ENCODE measurements around the gene TNFRSF1A.

The TNFRSF1A gene

DNA sequence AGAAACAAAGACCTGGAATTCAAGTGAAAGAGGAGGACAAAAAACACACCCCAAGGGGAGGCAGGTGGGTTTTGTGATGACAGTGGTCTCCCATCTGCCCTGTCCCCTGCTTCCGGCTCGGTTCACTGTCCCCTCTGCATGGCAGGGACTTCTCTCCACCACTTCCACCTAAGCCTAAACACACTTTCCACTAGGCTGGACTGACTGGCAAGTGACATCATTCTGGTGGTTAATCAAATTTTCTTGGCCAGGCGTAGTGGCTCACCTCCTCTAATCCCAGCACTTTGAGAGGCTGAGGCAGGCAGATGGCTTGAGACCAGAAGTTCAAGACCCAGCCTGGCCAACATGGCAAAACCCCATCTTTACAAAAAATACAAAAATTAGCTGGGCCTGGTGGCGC, 19.5 kb downstream of the TNFRSF1A start:
- DNase-seq = no peak

DNA sequence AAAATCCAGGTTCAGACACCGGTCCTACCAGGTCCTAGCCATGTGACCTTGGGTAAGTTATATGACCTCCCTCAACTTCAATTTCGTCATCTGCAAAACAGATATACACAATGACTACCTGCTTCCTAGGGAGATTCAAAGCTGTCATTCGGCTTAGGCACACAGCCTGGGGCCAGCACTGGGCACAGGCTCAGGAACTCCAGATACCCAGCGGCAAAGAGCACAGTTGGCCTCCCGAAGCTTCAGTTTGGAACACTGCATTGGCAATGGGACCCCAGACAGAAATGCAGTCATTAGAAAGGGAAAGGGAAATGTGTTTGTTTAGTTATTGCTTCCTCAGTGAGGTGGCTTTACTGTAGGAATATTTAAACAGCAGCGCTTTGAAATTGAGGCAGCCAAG, 20.0 kb downstream of the TNFRSF1A start:
- DNase-seq = no peak

DNA sequence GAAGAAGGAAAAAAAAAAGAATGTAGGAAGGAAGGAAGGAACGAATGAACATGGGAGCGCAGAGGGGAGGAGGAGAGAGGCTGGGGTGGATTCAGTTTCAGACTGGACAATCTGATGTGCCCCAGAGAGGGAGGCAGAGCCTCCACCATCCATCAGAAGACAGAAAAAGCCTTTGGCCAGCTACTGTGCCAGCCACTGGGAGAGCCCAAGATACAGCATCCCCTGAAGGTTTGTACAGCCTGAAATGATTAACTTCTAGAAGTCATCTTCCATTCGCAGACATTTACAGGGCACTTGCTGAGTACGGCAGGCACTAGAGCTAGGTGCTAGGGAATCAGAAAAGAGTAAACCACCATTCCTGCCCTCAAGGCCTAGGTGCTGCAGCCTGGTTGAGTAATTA, 22.4 kb downstream of the TNFRSF1A start:
- DNase-seq = no peak

DNA sequence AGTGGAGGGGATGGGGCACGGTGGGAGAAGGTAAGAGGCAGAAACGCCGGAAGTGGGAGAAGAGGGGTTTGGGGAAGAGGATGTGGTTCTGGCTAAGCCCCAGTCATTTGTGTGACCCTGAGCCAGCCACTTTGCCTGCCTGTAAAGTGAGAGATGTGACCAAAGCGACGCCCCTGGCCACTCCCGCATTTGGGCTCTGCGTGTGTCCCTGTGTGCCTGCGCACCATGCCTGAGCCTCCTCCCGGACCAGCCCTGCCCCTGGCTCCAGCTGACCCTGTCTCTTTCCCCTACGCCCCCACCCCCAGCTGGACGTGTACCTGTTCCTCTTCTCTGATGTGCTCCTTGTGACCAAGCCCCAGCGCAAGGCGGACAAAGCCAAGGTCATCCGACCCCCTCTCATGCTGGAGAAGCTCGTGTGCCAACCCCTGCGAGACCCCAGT, 23.4 kb downstream of the TNFRSF1A start:
- no peak for DNase-seq

DNA sequence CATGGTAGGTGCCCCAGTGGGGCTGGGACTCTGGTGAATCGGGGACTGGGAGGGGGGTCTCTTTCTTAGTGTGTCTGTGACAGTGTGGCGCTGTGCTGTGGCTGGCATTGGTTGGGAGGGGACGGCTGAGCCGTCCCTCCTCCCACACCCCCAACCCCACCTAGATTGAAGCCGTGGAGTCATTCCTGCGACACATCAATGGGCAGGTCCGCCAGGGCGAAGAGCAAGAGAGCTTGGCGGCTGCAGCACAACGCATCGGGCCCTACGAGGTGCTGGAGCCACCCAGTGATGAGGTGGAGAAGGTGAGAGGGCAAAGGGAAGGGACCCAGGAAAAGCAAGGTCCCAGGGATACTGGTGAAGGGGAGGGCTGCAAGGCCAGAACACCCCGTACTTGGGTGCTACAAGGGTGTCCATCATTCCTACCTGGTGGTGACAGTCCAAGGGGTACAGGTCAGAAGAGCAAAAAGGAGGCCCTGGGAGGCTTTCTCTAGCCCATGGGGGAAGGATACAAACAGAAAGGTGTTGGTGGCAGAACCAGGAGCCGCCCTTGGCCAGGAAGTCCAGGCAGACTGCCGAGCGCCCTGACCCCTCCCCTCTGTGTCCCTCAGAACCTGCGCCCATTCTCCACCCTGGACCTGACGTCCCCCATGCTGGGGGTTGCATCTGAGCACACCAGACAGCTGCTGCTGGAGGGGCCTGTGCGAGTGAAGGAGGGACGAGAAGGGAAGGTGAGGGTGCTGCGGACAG, 24.0 kb downstream of the TNFRSF1A start:
- DNase-seq = no peak

DNA sequence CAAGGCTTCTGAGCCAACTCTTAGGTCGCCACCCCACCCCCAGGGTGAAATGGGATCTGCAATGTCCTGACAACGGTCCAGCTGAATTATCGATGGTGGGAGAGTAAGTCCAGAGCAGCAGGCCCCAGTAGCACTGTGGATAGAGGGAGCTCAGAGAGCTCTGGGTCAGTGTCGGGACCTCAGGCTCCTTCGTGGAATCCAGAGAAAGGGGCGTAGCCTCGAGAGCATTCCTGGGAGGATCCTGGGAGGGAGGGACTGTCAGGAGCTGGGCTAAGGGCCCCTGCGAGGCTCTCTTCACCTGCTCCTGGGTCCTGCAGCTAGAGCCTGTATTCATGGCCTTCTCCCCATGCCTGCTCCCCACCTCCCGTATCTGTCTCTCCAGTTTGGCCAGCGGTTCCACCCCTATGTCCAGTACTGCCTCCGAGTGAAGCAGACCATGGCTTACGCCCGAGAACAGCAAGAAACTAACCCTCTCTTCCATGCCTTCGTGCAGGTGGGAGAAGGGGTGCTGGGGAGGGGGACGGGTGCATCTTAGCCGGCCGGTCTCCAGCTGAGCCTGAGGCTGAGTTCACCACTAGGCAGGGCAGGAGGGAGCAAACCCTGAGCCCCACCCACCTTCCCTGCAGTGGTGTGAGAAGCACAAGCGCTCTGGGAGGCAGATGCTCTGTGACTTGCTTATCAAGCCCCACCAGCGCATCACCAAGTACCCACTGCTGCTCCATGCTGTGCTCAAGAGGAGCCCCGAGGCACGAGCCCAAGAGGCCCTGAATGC, 24.8 kb downstream of the TNFRSF1A start:
- no peak for DNase-seq

DNA sequence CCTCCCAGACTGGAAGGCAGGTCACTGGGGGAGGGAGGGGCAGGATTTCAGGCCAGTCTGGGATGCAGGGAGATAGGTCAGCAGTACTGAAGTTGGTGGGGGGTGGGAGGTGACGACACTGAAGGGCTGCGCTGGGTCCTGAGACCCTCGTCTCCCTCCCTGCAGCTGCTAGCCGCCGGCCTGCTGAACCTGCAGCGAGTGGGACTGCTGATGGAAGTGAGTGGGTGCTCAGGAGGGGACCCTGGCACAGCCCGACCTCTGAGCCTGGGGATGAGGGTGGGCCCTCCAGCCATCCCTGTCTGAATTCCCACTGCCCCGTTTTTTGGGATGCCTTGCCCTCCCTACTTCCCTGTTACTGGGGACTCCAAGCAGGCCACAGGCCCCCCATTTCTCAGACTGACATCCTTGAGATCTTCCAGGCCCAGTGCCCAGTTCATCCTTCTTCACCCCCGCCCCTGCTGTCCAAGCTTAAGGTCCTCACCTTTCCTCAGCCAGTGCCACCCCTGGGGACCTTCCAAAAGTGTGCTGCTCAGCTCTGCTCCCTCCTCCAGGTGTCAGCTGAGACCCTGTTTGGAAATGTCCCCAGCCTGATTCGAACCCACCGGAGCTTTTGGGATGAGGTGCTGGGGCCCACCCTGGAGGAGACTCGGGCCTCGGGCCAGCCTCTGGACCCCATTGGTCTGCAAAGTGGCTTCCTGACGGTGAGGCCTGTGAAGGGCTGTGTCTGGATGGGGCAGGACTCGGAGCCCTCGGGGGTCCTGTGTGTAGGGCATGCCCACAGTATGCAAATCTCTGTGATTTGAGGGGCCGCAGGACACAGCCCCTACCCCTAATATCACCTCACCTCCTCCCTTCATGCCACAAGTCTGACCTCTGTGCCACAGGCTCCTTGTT, 25.9 kb downstream of the TNFRSF1A start:
- no peak for DNase-seq

DNA sequence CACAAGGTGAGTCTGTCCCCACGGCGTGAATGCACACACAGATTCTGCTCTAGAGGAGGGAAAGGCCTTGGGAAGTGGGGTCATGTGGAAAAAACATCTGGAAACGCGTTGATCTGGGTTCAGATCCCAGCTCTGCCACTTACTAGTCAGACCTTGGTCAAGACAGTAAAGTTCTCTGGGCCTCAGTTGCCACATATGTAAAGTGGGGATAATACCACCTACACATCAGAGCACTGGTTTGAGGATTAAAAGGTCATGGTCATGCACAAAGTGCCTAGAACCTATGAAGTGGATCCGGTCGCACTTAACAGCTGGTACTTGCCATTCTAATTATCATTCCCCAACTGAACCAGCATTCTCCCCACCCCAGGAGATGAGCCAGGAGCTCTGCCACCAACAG, 26.7 kb downstream of the TNFRSF1A start:
- DNase-seq = no peak

DNA sequence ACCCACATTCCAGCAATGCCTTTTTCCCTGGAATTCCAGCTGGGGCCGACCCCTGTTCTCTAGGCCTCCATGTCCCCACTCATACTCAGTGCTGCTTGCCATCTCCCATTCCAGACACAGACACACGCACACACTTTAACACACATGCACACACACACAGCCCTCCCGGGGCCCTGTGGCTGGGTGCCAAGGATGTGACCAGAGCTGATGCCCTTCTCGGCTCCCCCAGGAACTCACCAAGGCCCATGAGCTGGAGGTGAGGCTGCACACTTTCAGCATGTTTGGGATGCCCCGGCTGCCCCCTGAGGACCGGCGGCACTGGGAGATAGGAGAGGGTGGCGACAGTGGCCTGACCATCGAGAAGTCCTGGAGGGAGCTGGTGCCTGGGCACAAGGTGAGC, 27.1 kb downstream of the TNFRSF1A start:
- DNase-seq = no peak

DNA sequence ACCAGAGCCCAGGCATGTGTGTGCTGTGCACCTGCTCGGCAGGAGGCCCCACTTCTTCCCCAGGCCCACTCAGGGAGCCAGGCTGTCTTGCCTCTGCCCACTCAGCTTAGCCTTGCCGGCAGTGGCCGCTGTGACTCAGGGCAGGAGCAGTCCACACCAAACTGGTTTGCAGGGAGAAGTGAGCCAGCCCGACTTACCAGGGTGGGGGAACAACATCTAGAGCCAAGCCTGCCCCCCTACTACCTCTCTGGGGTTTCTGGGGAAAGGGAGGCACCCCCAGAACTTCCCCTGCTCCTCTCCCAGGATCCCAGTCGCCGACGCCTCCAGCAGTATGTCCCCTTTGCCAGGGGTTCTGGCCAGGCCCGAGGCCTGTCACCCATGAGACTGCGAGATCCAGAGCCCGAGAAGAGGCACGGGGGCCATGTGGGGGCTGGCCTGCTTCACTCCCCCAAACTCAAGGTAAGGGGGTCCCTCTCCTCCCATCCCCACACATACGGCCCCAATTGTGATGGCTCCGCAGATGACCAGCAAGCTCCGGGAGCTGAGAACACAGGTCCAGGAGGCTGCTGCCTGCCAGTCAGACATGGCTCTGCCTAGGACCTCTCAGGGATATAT, 28.4 kb downstream of the TNFRSF1A start:
- no peak for DNase-seq

DNA sequence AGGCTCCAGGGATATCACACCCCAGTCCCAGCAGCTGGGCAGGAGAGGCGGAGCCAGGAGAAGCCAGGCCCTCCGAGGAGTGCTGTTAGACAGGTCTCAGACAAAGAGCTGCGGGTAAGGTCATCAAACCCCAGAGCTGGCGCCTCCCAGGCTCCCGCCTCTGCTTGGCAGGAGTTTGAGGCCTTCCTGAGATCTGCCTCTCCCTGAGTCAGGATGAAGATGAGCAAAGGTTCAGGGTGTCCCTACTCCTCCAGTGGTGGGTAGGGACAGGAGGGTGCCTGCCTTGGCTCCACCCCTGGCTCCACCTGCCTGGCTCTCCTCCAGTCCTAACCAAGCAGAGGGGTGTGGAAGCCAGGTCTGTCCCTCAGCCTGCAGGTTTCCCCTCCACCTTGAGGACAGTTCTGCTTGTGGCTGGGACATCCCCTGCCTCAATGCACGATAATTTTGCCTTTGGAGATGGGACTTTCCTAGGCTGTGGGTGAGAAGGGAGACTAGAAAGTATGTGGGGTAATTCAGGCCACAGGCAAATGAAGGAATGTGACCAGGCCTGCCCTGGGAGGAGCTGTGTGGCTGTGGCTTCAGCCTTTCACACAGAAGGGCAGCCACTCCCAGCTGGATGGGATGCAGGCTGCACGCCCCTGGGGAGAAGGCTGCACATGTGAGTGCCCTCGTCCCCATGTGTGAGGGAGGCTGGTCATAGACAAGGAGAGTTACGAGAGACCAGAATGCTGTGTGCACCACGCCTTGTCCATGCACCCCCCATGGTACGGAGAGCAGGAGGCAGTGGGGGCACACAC, 29.1 kb downstream of the TNFRSF1A start:
- no peak for DNase-seq

DNA sequence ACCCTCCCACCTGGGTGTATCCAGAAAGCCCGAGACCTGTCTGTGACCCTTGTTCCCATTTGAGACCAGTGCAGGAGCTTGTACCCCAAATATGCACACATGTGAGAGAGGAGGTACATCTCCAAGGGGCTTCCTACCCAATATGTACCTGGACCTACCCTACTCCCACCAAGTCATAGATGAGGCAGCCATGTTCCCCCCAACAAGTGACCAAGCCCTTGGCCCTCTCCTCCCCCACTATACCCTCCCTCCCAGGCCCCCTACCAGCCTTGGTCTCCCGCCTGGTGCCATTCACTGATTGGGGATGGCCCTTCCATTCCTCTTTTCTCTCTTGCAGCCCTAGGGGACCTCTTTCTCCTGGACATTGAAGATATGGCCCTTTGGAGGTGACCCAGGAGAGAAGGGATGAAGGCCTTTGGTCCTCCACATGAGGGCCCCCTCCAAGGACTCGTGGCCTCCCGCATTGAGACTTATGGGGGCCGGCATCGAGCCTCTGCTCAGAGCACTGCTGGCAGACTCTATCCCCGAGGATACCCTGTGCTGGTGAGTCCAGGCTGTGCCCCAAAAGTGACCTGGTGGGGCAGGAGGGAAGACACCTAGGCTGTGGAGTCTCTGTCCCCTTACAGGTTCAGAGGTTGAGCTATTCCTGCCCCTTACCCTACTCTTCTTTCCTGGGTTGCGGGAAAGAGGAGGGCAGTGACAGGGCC, 29.9 kb downstream of the TNFRSF1A start:
- DNase-seq = no peak

DNA sequence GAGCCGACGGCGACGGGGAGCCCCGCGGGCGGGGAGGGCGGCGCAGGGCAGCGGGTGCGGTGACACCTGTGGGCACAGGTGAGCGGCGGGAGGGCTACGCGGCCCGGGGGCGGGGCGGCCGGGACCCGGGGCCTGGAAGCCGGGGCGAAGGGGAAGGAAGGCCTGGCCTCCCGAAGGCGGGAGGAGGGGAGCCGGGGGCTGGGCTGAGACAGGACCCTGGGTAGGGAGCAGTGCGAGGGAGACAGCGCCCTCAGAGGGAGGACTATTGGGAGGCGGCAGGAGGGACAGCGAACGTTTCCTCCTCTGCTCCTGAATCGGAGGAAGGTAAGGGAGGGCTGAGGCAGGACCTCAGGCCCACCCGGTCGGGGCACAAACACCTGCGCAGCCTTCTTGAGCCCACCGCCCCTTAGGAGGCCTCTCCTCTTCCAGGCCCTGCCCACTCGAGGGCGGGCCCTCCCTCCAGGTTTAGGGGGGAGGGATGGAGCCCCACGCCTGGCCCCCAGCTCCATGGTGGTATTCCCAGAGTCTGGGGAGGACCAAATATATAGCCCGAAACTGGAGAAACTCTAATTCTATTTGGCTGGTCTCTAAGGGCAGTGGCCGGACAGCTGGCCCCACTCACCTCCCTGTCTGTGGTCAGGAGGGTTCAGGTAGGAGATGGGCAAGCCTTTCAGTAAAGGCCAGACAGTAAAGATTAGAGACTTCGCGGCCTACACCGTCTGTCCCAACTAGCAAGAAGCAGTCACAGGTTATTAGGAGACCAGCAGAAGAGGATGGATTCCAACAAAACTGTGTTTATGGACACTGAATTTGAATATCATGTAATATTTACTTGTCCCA, 30.9 kb downstream of the TNFRSF1A start:
- no peak for DNase-seq

DNA sequence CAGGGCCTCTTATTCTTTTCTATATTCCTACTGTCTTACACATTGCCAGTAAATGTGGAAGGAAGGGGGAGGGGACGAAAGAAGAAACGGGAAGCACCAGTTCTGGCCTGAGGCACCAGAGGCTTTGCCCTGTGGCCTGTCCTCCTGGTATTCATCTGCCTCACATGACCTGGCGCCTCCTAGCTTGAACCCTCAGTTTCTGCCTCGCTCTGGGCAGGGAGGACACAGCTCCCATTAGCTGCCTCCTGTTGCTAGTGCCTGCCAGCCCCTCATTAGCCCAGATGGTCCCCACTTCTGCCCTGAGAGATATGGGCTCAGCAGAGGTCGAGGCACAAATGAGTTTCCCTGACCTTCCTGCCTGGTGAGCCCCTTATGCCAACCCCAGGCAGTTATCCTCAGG, 34.3 kb downstream of the TNFRSF1A start:
- DNase-seq = no peak

DNA sequence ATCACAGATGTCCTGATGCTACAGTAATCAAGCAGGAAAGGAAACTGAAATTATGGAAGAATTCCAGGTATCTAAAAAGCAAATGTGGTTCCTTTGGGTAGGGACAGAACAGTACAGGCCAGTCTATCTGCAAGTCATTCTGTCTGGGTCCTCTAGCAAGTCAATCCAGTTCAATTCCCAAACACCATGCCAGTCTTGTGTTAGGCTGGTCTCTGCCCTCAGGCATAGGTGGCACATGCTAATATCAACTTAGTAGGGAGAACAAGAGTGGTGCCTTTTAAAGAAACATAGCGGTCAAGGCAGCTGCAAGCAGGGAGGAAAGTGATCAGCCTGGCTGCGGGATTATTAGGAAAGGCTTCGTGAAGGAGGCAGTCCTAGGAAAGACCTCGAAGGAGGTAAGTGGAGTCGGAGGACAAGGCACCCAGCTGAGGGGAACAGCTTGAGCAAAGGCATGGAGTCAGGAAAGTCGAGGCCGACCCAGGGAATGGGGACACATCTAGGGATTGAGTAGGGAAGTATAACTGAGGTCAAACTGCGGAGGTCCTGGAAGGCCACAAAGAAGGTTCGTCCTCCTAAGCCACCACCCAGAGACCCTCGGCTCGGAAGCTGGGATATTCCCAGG, 35.2 kb downstream of the TNFRSF1A start:
- no peak for DNase-seq

DNA sequence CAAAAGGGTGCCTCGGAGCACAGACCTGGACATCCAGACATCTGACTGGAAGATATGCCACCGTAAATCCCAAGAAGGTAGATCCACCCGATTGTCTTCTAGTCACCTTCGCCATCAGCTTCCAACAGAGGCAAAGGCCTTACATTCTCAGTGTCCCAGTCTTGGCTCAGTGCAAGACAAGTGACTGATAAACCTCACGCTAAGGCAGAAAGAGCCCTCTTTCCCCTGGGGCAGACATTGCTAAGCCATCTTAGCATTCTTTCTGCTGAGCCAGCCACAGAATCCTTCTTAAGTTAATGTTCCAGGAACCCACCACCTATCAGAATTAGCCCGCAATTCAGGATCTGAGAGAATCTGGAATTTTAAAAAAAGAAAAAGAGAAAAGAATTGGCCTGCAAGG, 35.7 kb downstream of the TNFRSF1A start:
- no peak for DNase-seq

DNA sequence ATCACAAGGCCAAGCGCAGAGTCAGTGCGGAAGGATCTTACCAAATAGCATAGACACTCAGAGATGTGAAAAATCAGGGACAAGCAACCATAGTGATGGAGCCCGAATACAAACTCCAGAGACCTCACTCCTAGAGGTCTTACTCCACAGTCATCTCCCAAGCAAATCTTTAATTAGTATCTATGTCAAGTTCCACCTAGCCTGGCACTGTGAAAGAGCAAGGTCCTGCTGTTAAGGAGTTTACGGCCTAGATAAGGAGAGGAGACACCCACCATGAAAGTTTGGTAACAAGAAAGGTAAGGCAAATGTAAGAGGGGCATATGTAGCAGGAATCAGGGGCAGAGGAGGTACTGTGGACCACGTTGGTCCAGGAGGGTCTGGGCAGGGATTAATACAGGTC, 38.8 kb downstream of the TNFRSF1A start:
- no peak for DNase-seq

DNA sequence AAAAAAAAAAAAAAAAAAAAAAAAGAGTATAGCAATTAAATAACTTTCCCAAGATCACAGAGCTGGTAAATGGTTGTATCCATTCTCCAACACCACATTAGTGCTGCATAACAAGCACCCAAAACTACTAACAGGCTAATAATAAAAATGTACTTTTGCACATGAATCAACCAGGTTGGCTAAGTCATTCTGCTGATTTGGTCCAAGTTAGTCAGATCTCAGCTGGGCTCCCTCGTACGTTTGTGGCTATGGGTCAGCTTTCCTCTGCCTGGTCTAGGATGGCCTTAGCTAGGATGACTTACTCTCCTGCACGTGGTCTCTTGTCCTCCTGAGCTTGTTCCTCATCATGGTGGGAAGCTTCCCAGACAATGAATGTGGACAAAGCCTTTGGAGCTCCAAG, 39.3 kb downstream of the TNFRSF1A start:
- DNase-seq = no peak

DNA sequence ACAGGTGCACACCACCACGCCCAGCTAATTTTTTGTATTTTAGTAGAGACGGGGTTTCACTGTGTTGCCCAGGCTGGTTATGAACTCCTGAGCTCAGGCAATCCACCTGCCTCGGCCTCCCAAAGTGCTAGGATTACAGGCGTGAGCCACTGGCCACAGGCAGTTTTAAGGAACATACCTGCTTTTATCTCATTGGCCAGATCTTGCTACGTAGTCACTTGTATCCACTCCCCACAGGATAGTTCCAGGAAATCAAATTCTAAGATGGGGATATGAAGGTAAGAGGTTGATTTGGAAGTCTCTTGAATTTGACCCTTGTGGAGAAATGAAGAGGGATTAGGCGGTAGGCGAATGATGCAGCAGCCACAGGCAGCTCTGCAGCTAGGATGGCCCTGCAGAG, 40.2 kb downstream of the TNFRSF1A start:
- no peak for DNase-seq

DNA sequence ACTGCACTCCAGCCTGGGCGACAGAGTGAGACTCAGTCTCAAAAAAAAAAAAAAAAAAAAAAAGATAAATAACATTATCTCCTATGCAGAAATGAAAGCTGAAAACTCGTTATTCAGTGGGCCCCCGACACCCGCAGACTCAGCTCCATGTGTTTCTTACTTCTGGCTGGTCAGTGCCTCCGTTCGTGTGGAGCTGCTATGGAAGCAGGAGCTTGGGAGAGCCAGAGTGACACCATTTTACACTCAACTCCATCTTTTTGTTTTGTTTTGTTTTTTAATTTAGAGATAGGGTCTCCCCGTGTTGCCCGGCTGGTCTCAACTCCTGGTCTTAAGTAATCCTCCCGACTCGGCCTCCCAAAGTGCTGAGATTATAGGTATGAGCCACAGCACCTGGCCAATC, 44.7 kb downstream of the TNFRSF1A start:
- no peak for DNase-seq
